GM23338 (cell line): ENCODE data around the gene C8A. TPM values are rescaled to one million over a fixed set of nuclear protein-coding genes. Genes with fewer than 3 reads are reported as not detected.
A peak's percentile ranks its signal among the peaks of the same experiment; 100 is the strongest.

Source experiments
- ATAC-seq: fragments of 200-7000 bp; cut with Tn5 transposase; 3 replicates; pipeline ENCODE4 v1.9.1; 2020
- DNase-seq: peaks from one replicate; pipeline ENCODE4 v3.0.0-alpha.2; 2015; ENCODE audit warnings: low spot score
- H2AFZ ChIP-seq: fragments of 200-600 bp; sonication (generic); 2 replicates; pipeline ENCODE4 v1.8.0; 2016; ENCODE audit warnings: antibody characterized with exemption, mild to moderate bottlenecking, moderate library complexity
- H3F3A ChIP-seq: fragments of 200-600 bp; sonication (generic); replicated peaks from 2 replicates; pipeline ENCODE4 v1.8.0; 2017; ENCODE audit warnings: antibody characterized with exemption, mixed run types, low read depth
- H3K27ac ChIP-seq: fragments of 200-600 bp; sonication (generic); 2 replicates; pipeline ENCODE4 v1.6.1; 2016; ENCODE audit warnings: low read depth
- H3K27me3 ChIP-seq: fragments of 200-600 bp; sonication (generic); 2 replicates; pipeline ENCODE4 v1.8.0; 2016; ENCODE audit warnings: mild to moderate bottlenecking, mixed run types, moderate library complexity; ENCODE audit not compliant: insufficient read depth
- H3K36me3 ChIP-seq: fragments of 200-600 bp; sonication (generic); 2 replicates; pipeline ENCODE4 v1.8.0; 2016; ENCODE audit warnings: mild to moderate bottlenecking; ENCODE audit not compliant: insufficient read depth
- H3K4me1 ChIP-seq: fragments of 200-600 bp; sonication (generic); 2 replicates; pipeline ENCODE4 v1.8.0; 2016; ENCODE audit warnings: mild to moderate bottlenecking, moderate library complexity; ENCODE audit not compliant: insufficient read depth
- H3K4me2 ChIP-seq: fragments of 200-600 bp; sonication (generic); 2 replicates; pipeline ENCODE4 v1.7.1; 2017; ENCODE audit warnings: mixed run types
- H3K4me3 ChIP-seq: fragments of 200-600 bp; sonication (generic); 2 replicates; pipeline ENCODE4 v1.6.1; 2016; ENCODE audit warnings: mixed run types
- H3K79me2 ChIP-seq: fragments of 200-600 bp; sonication (generic); replicated peaks from 2 replicates; pipeline ENCODE4 v1.8.0; 2017; ENCODE audit warnings: mild to moderate bottlenecking; ENCODE audit not compliant: insufficient read depth
- H3K9me2 ChIP-seq: fragments of 200-600 bp; sonication (generic); 2 replicates; pipeline ENCODE4 v1.8.0; 2017; ENCODE audit not compliant: insufficient read depth
- H4K20me1 ChIP-seq: fragments of 200-600 bp; sonication (generic); replicated peaks from 2 replicates; pipeline ENCODE4 v1.8.0; 2017; ENCODE audit warnings: mild to moderate bottlenecking; ENCODE audit not compliant: insufficient read depth
- H3K27ac Mint-ChIP-seq: 2 replicates; pipeline ENCODE4 v1.8.0; 2020; ENCODE audit warnings: inconsistent platforms, mild to moderate bottlenecking, moderate library complexity, mixed read lengths
- H3K27me3 Mint-ChIP-seq: 3 replicates; pipeline ENCODE4 v1.8.0; 2022; ENCODE audit warnings: low read depth, mild to moderate bottlenecking, moderate library complexity, mixed read lengths, inconsistent platforms; ENCODE audit not compliant: insufficient read depth, poor library complexity
- H3K36me3 Mint-ChIP-seq: 3 replicates; pipeline ENCODE4 v1.8.0; 2021; ENCODE audit warnings: low read depth, mild to moderate bottlenecking, inconsistent platforms, moderate library complexity, mixed read lengths
- H3K4me1 Mint-ChIP-seq: 3 replicates; pipeline ENCODE4 v1.8.0; 2020; ENCODE audit warnings: mild to moderate bottlenecking, inconsistent platforms, mixed read lengths
- H3K4me3 Mint-ChIP-seq: 3 replicates; pipeline ENCODE4 v1.8.0; 2021; ENCODE audit warnings: moderate library complexity, mild to moderate bottlenecking, inconsistent platforms, mixed read lengths
- H3K9me3 Mint-ChIP-seq: 3 replicates; pipeline ENCODE4 v1.8.0; 2020; ENCODE audit warnings: moderate library complexity, mild to moderate bottlenecking, inconsistent platforms, mixed read lengths
- CREB1 ChIP-seq: fragments of 250-450 bp; sonication (Bioruptor Pico); IDR thresholded peaks from 2 replicates; pipeline ENCODE4 v1.5.0; 2020; ENCODE audit warnings: low read depth, mild to moderate bottlenecking, moderate library complexity
- EZH2 ChIP-seq: fragments of 200-600 bp; sonication (generic); IDR thresholded peaks from one replicate; pipeline ENCODE4 v1.8.0; 2017; ENCODE audit warnings: antibody characterized with exemption, mild to moderate bottlenecking, low read depth; ENCODE audit not compliant: unreplicated experiment
- EZH2phosphoT487 ChIP-seq: fragments of 200-600 bp; sonication (generic); IDR thresholded peaks from one replicate; pipeline ENCODE4 v1.8.1; 2018; ENCODE audit warnings: antibody characterized with exemption; ENCODE audit not compliant: unreplicated experiment
- JUNB ChIP-seq: IDR thresholded peaks from one replicate; pipeline ENCODE4 v1.6.1; 2016; ENCODE audit warnings: antibody characterized with exemption; ENCODE audit not compliant: unreplicated experiment
- NANOG ChIP-seq: IDR thresholded peaks from 2 replicates; pipeline ENCODE4 v1.6.1; 2016; ENCODE audit warnings: antibody characterized with exemption, borderline replicate concordance
- STAT1 ChIP-seq: IDR thresholded peaks from one replicate; pipeline ENCODE4 v1.6.1; 2016; ENCODE audit warnings: antibody characterized with exemption; ENCODE audit not compliant: unreplicated experiment
- ZNF114 ChIP-seq: fragments of 250-450 bp; sonication (Bioruptor Pico); IDR thresholded peaks from 2 replicates; pipeline ENCODE4 v1.5.0; 2020; ENCODE audit warnings: mild to moderate bottlenecking, moderate library complexity
- ZNF331 ChIP-seq: fragments of 250-450 bp; sonication (Bioruptor Pico); IDR thresholded peaks from 2 replicates; pipeline ENCODE4 v1.5.0; 2020; ENCODE audit warnings: low read depth, mild to moderate bottlenecking, moderate library complexity
- polyA plus RNA-seq: library from polyadenylated mRNA; unstranded; fragments of >200 nt; fragmentation: Nextera tagmentation; extraction: Ambion mirVana; gene quantifications from 2 replicates; pipeline ENCODE4 v1.2.1, GENCODE V29; 2016
- total RNA-seq: library from RNA; depleted of rRNA; stranded (reverse); fragments of >200 nt; shearing (Covaris generic); gene quantifications from 2 replicates; pipeline ENCODE4 v1.2.3, GENCODE V29; 2014
- TF ChIP-seq, protein P1 (sequence below): IDR thresholded peaks from one replicate; pipeline ENCODE4 v1.6.1; 2018; ENCODE audit warnings: antibody characterized with exemption; ENCODE audit not compliant: unreplicated experiment
- TF ChIP-seq, protein P2 (sequence below): IDR thresholded peaks from 2 replicates; pipeline ENCODE4 v1.6.1; 2016; ENCODE audit warnings: antibody characterized with exemption
- TF ChIP-seq, protein P3 (sequence below): fragments of 250-450 bp; sonication (Bioruptor Pico); IDR thresholded peaks from 2 replicates; pipeline ENCODE4 v1.5.0; 2020; ENCODE audit warnings: mild to moderate bottlenecking, moderate library complexity

The C8A gene
- total and polyA plus RNA-seq, 2 experiments from 2014 or later = not detected

DNA sequence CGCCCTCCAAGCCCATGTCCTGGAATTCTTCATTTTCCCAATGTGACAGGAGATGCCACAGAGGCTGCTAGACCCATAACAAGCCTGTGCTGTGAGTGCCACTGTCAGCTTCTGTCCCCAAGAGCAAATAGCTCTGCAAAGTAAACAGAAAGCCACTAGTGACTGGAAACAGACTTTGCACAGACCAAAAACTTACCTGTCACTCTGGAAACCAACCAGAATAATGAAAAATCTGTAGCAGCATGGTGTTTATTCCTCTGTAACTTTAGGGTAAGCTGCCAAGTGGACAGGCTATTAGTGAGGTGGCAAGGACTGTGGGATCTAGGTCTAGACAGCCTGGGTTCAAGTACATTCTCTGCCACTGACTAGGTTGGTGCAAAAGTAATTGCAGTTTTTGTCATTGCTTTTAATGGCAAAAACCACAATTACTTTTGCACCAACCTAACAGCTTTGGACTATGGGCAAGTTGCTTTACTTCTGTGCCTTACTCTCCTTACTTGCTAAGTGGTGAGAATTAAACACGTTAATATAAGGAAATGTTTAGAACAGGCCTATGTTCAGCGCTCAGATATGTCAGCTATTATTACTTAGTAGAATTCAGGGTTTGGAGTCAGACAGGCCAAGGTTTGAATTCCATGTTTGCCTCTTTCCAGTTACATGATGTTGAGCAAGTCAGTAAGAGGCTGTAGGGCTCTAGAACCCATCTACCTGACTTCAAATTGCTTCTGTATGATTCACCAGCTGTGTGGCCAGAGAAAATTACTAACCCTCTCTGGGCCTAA lies 111.5 kb downstream of the C8A start, which contains the start of gene C8B:
Gene C8B (minus strand): TSS at position 100 of the 782 bp plus-strand sequence. CDS start 67 bp downstream, at position 33.
- no peaks in the 10 kb centered on the region for H3K79me2 ChIP-seq
- DNase-seq (no peak), ATAC-seq (no peak)
- peaks cover 2% of the 10 kb centered on the region for H3K27me3 Mint-ChIP-seq
- no peaks in the 10 kb centered on the region for H3K9me2 ChIP-seq
- no peak within 1 kb of the TSS for H3K27ac Mint-ChIP-seq
- H2AFZ ChIP-seq = 0 out of 2 replicates have a peak within 1 kb of the TSS, but pooled peaks have one; percentile 38
- H3K9me3 Mint-ChIP-seq = no peaks in the 10 kb centered on the region
- no peaks in the 10 kb centered on the region for H3K27me3 ChIP-seq
- H3K27ac ChIP-seq = no peak within 1 kb of the TSS
- no peaks in the 10 kb centered on the region for H3K4me1 ChIP-seq
- no peaks in the 10 kb centered on the region for H3K36me3 ChIP-seq
- H3K4me3 ChIP-seq = no peak within 1 kb of the TSS
- H3F3A ChIP-seq = no peaks in the 10 kb centered on the region
- no peaks in the 10 kb centered on the region for H4K20me1 ChIP-seq
- H3K4me2 ChIP-seq = no peak within 1 kb of the TSS
- peaks cover 12% of the 10 kb centered on the region; the same call in 2 of the 3 replicates for H3K4me1 Mint-ChIP-seq
- no peaks in the 10 kb centered on the region for H3K36me3 Mint-ChIP-seq
- TF ChIP-seq CREB1 (CRISPR knock-in tag) (no peak), ZNF331 (CRISPR knock-in tag) (no peak)
- no peak within 1 kb of the TSS for H3K4me3 Mint-ChIP-seq

DNA sequence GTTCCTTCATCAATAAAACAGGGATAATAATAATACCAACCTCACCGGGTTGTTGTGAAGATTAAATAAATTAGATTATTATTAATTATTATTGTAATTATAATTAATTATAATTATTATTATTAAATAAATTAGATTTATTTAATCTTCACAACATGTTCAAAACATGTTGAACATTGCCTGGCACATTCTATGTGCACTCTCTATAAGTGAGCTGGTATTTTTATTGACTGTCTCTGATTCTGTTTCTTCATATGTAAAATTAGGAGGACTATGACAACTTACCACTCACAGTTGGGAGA lies 112.1 kb downstream of the C8A start:
- Histone ChIP-seq H3K9me2 (no peaks in the 10 kb centered on the region), H3F3A (no peaks in the 10 kb centered on the region), H3K36me3 (no peaks in the 10 kb centered on the region), H3K4me2 (no peak overlapping the region), H2AFZ (no peak overlapping the region), H3K27me3 (no peaks in the 10 kb centered on the region), H3K4me3 (no peak overlapping the region), H4K20me1 (no peaks in the 10 kb centered on the region), H3K4me1 (no peaks in the 10 kb centered on the region), H3K27ac (no peak overlapping the region), H3K79me2 (no peaks in the 10 kb centered on the region)
- DNase-seq (no peak), ATAC-seq (no peak)
- Mint-ChIP-seq H3K27me3 (peaks cover 2% of the 10 kb centered on the region), H3K4me3 (no peak overlapping the region), H3K9me3 (no peaks in the 10 kb centered on the region), H3K27ac (no peak overlapping the region), H3K4me1 (peaks cover 12% of the 10 kb centered on the region; the same call in 2 of the 3 replicates), H3K36me3 (no peaks in the 10 kb centered on the region)
- TF ChIP-seq NANOG (no peak), EZH2 (no peak), EZH2phosphoT487 (no peak), ZNF114 (CRISPR knock-in tag) (no peak), JUNB (no peak), STAT1 (no peak), ZNF331 (CRISPR knock-in tag) (no peak)
- TF ChIP-seq, protein P1, sequence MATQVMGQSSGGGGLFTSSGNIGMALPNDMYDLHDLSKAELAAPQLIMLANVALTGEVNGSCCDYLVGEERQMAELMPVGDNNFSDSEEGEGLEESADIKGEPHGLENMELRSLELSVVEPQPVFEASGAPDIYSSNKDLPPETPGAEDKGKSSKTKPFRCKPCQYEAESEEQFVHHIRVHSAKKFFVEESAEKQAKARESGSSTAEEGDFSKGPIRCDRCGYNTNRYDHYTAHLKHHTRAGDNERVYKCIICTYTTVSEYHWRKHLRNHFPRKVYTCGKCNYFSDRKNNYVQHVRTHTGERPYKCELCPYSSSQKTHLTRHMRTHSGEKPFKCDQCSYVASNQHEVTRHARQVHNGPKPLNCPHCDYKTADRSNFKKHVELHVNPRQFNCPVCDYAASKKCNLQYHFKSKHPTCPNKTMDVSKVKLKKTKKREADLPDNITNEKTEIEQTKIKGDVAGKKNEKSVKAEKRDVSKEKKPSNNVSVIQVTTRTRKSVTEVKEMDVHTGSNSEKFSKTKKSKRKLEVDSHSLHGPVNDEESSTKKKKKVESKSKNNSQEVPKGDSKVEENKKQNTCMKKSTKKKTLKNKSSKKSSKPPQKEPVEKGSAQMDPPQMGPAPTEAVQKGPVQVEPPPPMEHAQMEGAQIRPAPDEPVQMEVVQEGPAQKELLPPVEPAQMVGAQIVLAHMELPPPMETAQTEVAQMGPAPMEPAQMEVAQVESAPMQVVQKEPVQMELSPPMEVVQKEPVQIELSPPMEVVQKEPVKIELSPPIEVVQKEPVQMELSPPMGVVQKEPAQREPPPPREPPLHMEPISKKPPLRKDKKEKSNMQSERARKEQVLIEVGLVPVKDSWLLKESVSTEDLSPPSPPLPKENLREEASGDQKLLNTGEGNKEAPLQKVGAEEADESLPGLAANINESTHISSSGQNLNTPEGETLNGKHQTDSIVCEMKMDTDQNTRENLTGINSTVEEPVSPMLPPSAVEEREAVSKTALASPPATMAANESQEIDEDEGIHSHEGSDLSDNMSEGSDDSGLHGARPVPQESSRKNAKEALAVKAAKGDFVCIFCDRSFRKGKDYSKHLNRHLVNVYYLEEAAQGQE = no peak
- TF ChIP-seq, protein P2, sequence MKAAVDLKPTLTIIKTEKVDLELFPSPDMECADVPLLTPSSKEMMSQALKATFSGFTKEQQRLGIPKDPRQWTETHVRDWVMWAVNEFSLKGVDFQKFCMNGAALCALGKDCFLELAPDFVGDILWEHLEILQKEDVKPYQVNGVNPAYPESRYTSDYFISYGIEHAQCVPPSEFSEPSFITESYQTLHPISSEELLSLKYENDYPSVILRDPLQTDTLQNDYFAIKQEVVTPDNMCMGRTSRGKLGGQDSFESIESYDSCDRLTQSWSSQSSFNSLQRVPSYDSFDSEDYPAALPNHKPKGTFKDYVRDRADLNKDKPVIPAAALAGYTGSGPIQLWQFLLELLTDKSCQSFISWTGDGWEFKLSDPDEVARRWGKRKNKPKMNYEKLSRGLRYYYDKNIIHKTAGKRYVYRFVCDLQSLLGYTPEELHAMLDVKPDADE = no peak
- TF ChIP-seq, protein P3, sequence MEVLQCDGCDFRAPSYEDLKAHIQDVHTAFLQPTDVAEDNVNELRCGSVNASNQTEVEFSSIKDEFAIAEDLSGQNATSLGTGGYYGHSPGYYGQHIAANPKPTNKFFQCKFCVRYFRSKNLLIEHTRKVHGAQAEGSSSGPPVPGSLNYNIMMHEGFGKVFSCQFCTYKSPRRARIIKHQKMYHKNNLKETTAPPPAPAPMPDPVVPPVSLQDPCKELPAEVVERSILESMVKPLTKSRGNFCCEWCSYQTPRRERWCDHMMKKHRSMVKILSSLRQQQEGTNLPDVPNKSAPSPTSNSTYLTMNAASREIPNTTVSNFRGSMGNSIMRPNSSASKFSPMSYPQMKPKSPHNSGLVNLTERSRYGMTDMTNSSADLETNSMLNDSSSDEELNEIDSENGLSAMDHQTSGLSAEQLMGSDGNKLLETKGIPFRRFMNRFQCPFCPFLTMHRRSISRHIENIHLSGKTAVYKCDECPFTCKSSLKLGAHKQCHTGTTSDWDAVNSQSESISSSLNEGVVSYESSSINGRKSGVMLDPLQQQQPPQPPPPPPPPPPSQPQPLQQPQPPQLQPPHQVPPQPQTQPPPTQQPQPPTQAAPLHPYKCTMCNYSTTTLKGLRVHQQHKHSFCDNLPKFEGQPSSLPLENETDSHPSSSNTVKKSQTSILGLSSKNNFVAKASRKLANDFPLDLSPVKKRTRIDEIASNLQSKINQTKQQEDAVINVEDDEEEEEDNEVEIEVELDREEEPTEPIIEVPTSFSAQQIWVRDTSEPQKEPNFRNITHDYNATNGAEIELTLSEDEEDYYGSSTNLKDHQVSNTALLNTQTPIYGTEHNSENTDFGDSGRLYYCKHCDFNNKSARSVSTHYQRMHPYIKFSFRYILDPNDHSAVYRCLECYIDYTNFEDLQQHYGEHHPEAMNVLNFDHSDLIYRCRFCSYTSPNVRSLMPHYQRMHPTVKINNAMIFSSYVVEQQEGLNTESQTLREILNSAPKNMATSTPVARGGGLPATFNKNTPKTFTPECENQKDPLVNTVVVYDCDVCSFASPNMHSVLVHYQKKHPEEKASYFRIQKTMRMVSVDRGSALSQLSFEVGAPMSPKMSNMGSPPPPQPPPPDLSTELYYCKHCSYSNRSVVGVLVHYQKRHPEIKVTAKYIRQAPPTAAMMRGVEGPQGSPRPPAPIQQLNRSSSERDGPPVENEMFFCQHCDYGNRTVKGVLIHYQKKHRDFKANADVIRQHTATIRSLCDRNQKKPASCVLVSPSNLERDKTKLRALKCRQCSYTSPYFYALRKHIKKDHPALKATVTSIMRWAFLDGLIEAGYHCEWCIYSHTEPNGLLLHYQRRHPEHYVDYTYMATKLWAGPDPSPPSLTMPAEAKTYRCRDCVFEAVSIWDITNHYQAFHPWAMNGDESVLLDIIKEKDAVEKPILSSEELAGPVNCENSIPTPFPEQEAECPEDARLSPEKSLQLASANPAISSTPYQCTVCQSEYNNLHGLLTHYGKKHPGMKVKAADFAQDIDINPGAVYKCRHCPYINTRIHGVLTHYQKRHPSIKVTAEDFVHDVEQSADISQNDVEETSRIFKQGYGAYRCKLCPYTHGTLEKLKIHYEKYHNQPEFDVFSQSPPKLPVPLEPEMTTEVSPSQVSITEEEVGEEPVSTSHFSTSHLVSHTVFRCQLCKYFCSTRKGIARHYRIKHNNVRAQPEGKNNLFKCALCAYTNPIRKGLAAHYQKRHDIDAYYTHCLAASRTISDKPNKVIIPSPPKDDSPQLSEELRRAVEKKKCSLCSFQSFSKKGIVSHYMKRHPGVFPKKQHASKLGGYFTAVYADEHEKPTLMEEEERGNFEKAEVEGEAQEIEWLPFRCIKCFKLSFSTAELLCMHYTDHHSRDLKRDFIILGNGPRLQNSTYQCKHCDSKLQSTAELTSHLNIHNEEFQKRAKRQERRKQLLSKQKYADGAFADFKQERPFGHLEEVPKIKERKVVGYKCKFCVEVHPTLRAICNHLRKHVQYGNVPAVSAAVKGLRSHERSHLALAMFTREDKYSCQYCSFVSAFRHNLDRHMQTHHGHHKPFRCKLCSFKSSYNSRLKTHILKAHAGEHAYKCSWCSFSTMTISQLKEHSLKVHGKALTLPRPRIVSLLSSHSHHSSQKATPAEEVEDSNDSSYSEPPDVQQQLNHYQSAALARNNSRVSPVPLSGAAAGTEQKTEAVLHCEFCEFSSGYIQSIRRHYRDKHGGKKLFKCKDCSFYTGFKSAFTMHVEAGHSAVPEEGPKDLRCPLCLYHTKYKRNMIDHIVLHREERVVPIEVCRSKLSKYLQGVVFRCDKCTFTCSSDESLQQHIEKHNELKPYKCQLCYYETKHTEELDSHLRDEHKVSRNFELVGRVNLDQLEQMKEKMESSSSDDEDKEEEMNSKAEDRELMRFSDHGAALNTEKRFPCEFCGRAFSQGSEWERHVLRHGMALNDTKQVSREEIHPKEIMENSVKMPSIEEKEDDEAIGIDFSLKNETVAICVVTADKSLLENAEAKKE (CRISPR knock-in tag) = no peak
